H1 (cell line): ENCODE data around the gene RAB11A. TPM values are rescaled to one million over a fixed set of nuclear protein-coding genes. Genes with fewer than 3 reads are reported as not detected.

Source experiments
- CTCF ChIA-PET: fragments of 300-600 bp; sonication (Branson Sonifier 250); formaldehyde crosslinking; loops from one replicate; lab custom pipeline; 2021; ENCODE audit not compliant: partially characterized antibody; lab: Charles Lee
- POLR2A ChIA-PET: fragments of 300-600 bp; sonication (Branson Sonifier 250); formaldehyde crosslinking; loops from one replicate; lab custom pipeline; 2021; ENCODE audit warnings: inconsistent platforms; ENCODE audit not compliant: partially characterized antibody; lab: Charles Lee
- DNase-seq, 2 experiments: peaks; one replicate each; pipeline versions ENCODE4 v3.0.0 to v3.0.0-alpha.2; 2010 to 2022; ENCODE audit warnings: low spot score in 2 of 2, low read depth in 1 of 2, mixed read lengths in 1 of 2
- FAIRE-seq: peaks from 2 replicates; lab custom pipeline; 2011; peaks lifted over from hg19 to GRCh38; lab: Jason Lieb, UNC
- H2AFZ ChIP-seq: 2 replicates; pipeline ENCODE4 v1.8.1; 2012; ENCODE audit warnings: low read length, inconsistent platforms
- H2AK5ac ChIP-seq: 2 replicates; pipeline ENCODE4 v1.6.1; 2013; ENCODE audit warnings: low read depth, low read length
- H2BK120ac ChIP-seq: replicated peaks from 2 replicates; pipeline ENCODE3; 2013; ENCODE audit warnings: low read depth, low read length, inconsistent platforms
- H2BK12ac ChIP-seq: 2 replicates; pipeline ENCODE4 v1.6.1; 2013; ENCODE audit warnings: low read depth, low read length
- H2BK15ac ChIP-seq: 2 replicates; pipeline ENCODE4 v1.6.1; 2013; ENCODE audit warnings: low read length
- H2BK20ac ChIP-seq: 2 replicates; pipeline ENCODE4 v1.6.1; 2013; ENCODE audit warnings: low read length
- H2BK5ac ChIP-seq: 2 replicates; pipeline ENCODE4 v1.6.1; 2013; ENCODE audit warnings: low read depth, low read length
- H3K14ac ChIP-seq: 2 replicates; pipeline ENCODE4 v1.6.1; 2013; ENCODE audit warnings: inconsistent platforms; ENCODE audit not compliant: insufficient read length
- H3K18ac ChIP-seq: 2 replicates; pipeline ENCODE4 v1.6.1; 2013; ENCODE audit warnings: low read length; ENCODE audit errors: extremely low read depth
- H3K23ac ChIP-seq: 2 replicates; pipeline ENCODE4 v1.6.1; 2013; ENCODE audit warnings: inconsistent platforms; ENCODE audit not compliant: insufficient read length
- H3K23me2 ChIP-seq: 2 replicates; pipeline ENCODE4 v1.6.1; 2013; ENCODE audit warnings: low read depth, low read length
- H3K27ac ChIP-seq: 2 replicates; pipeline ENCODE4 v1.6.1; 2011; ENCODE audit warnings: low read depth, low read length, inconsistent platforms
- H3K27me3 ChIP-seq, 4 experiments: replicated peaks in 1 of 4; 1 replicate in 1 of 4; 2 replicates in 3 of 4; pipeline versions ENCODE4 v1.6.1 to v1.8.1; 2011 to 2013; ENCODE audit warnings: low read length in 3 of 4, mild to moderate bottlenecking in 3 of 4, inconsistent platforms in 2 of 4, mixed read lengths in 2 of 4, moderate library complexity in 1 of 4; ENCODE audit not compliant: control insufficient read depth in 3 of 4, insufficient read depth in 3 of 4; ENCODE audit errors: extremely low read depth in 1 of 4
- H3K36me3 ChIP-seq, 4 experiments: 2 replicates each; pipeline versions ENCODE4 v1.6.1 to v1.8.1; 2011 to 2013; ENCODE audit warnings: mild to moderate bottlenecking in 4 of 4, low read length in 3 of 4, moderate library complexity in 2 of 4, control low read depth in 1 of 4, inconsistent platforms in 1 of 4; ENCODE audit not compliant: insufficient read depth in 4 of 4, control insufficient read depth in 2 of 4
- H3K4ac ChIP-seq: replicated peaks from 2 replicates; pipeline ENCODE3; 2013; ENCODE audit warnings: low read length, low read depth, mixed read lengths, inconsistent platforms; ENCODE audit not compliant: insufficient read length
- H3K4me1 ChIP-seq, 4 experiments: replicated peaks in 1 of 4; 1 replicate in 1 of 4; 2 replicates in 3 of 4; pipeline versions ENCODE4 v1.6.1 to v1.8.1; 2011 to 2013; ENCODE audit warnings: low read length in 3 of 4, inconsistent platforms in 2 of 4, mixed read lengths in 1 of 4; ENCODE audit not compliant: insufficient read depth in 4 of 4, control insufficient read depth in 3 of 4
- H3K4me2 ChIP-seq, 2 experiments: 2 replicates each; pipeline versions ENCODE4 v1.6.1 to v1.8.1; 2011 to 2013; ENCODE audit warnings: low read depth in 2 of 2, low read length in 2 of 2, control low read depth in 1 of 2, inconsistent platforms in 1 of 2, mild to moderate bottlenecking in 1 of 2; ENCODE audit not compliant: insufficient read depth in 1 of 2
- H3K4me3 ChIP-seq, 4 experiments: fragments of 200-600, 300-600 bp in 1 of 4; sonication (generic), shearing (Covaris generic), sonication (Bioruptor Twin) in 1 of 4; 2 replicates each; pipeline versions ENCODE4 v1.5.1 to v1.8.1; 2011 to 2016; ENCODE audit warnings: low read length in 4 of 4, low read depth in 3 of 4, control low read depth in 2 of 4, inconsistent platforms in 2 of 4, mild to moderate bottlenecking in 2 of 4, mixed read lengths in 1 of 4, moderate library complexity in 1 of 4; ENCODE audit not compliant: insufficient read depth in 2 of 4; ENCODE audit errors: extremely low read depth in 1 of 4
- H3K56ac ChIP-seq: replicated peaks from 2 replicates; pipeline ENCODE3; 2013; ENCODE audit warnings: low read depth, mild to moderate bottlenecking, mixed read lengths, low read length, inconsistent platforms; ENCODE audit not compliant: insufficient read length
- H3K79me1 ChIP-seq: 2 replicates; pipeline ENCODE4 v1.6.1; 2013; ENCODE audit warnings: low read depth, low read length, control low read depth
- H3K79me2 ChIP-seq, 2 experiments: 2 replicates each; pipeline versions ENCODE4 v1.6.1 to v1.8.1; 2012 to 2013; ENCODE audit warnings: low read length in 2 of 2, mild to moderate bottlenecking in 2 of 2, inconsistent platforms in 1 of 2; ENCODE audit not compliant: insufficient read depth in 2 of 2, control insufficient read depth in 1 of 2
- H3K9ac ChIP-seq, 4 experiments: replicated peaks in 1 of 4; 1 replicate in 1 of 4; 2 replicates in 3 of 4; pipeline versions ENCODE4 v1.6.1 to v1.8.1; 2011 to 2013; ENCODE audit warnings: low read depth in 3 of 4, low read length in 3 of 4, control low read depth in 2 of 4, mild to moderate bottlenecking in 2 of 4, moderate library complexity in 2 of 4, inconsistent platforms in 1 of 4; ENCODE audit errors: extremely low read depth in 1 of 4
- H3K9me3 ChIP-seq, 2 experiments: 2 replicates each; pipeline versions ENCODE4 v1.6.1 to v1.8.1; 2012 to 2013; ENCODE audit warnings: mild to moderate bottlenecking in 2 of 2, moderate library complexity in 2 of 2, control low read depth in 1 of 2, inconsistent platforms in 1 of 2, low read depth in 1 of 2, low read length in 1 of 2, mixed read lengths in 1 of 2; ENCODE audit not compliant: insufficient read depth in 2 of 2
- H4K20me1 ChIP-seq, 2 experiments: replicated peaks in 1 of 2; 2 replicates each; pipeline versions ENCODE3 to v1.8.1; 2011 to 2013; ENCODE audit warnings: inconsistent platforms in 2 of 2, low read length in 2 of 2, mild to moderate bottlenecking in 1 of 2; ENCODE audit not compliant: insufficient read depth in 2 of 2, control insufficient read depth in 1 of 2
- H4K5ac ChIP-seq: 2 replicates; pipeline ENCODE4 v1.6.1; 2013; ENCODE audit warnings: low read length, low read depth, mixed read lengths, inconsistent platforms; ENCODE audit not compliant: insufficient read length
- H4K8ac ChIP-seq: 2 replicates; pipeline ENCODE4 v1.8.0; 2013; ENCODE audit warnings: mild to moderate bottlenecking, moderate library complexity, low read length, inconsistent platforms; ENCODE audit not compliant: insufficient read depth; ENCODE audit errors: extremely low read depth
- H4K91ac ChIP-seq: replicated peaks from 2 replicates; pipeline ENCODE3; 2013; ENCODE audit warnings: low read length, mixed read lengths, inconsistent platforms; ENCODE audit not compliant: insufficient read length
- BRCA1 ChIP-seq: IDR thresholded peaks from 2 replicates; pipeline ENCODE4 v1.6.1; 2012; ENCODE audit warnings: low read depth, low read length, improper control_type of control experiment
- CEBPB ChIP-seq: IDR thresholded peaks from 2 replicates; pipeline ENCODE4 v1.6.1; 2012; ENCODE audit warnings: low read depth, low read length
- CTBP2 ChIP-seq: IDR thresholded peaks from 2 replicates; pipeline ENCODE4 v1.7.0; 2011; ENCODE audit warnings: borderline replicate concordance, mild to moderate bottlenecking, moderate library complexity, mixed read lengths, low read length; ENCODE audit not compliant: insufficient read depth, insufficient read length
- CTCF ChIP-seq, 3 experiments: IDR thresholded peaks; 1 replicate in 2 of 3; 2 replicates in 1 of 3; pipeline versions ENCODE4 v1.5.1 to v1.6.1; 2011; ENCODE audit warnings: low read length in 3 of 3, mild to moderate bottlenecking in 3 of 3, inconsistent platforms in 2 of 3, low read depth in 1 of 3, moderate library complexity in 1 of 3; ENCODE audit not compliant: insufficient read depth in 1 of 3; ENCODE audit errors: control extremely low read depth in 1 of 3
- POU5F1 ChIP-seq: IDR thresholded peaks from 2 replicates; pipeline ENCODE4 v1.6.1; 2011; ENCODE audit warnings: low read depth, mild to moderate bottlenecking, low read length, moderate library complexity
- RFX5 ChIP-seq: IDR thresholded peaks from 2 replicates; pipeline ENCODE4 v1.6.1; 2011; ENCODE audit warnings: low read depth, low read length, improper control_type of control experiment, borderline replicate concordance
- YY1 ChIP-seq: IDR thresholded peaks from 2 replicates; pipeline ENCODE4 v1.6.1; 2011; ENCODE audit warnings: low read depth, mild to moderate bottlenecking, low read length
- WGBS, 2 experiments: shearing (Covaris generic) in 1 of 2; methylation state at CpG; one replicate each; pipeline versions ENCODE4 v1.1.6 to v1.1.7; 2013 to 2015; ENCODE audit warnings: low lambda C conversion rate in 2 of 2, mixed read lengths in 2 of 2, inconsistent platforms in 1 of 2, low coverage in 1 of 2, missing lambda C conversion rate in 1 of 2; ENCODE audit not compliant: insufficient replicate concordance in 2 of 2, insufficient coverage in 1 of 2, insufficient read length in 1 of 2; ENCODE audit errors: extremely low coverage in 1 of 2, missing lambda C conversion rate in 1 of 2; 5-methylcytosine and 5-hydroxymethylcytosine counted together
- polyA plus RNA-seq, 7 experiments: library from polyadenylated mRNA; depleted of rRNA in 3 of 7; stranded (reverse) in 5 of 7; unstranded in 2 of 7; fragments of >200 nt in 5 of 7; fragments of 200-250 nt in 2 of 7; gene quantifications; 1 replicate in 5 of 7; 2 replicates in 1 of 7; 4 replicates in 1 of 7; pipeline versions ENCODE4 v1.2.1 to v1.2.3, GENCODE V29; 2011 to 2013; ENCODE audit warnings: missing spikeins in 2 of 7, mixed read lengths in 2 of 7
- total RNA-seq: library from RNA; stranded (reverse); fragmentation: NEBNext Ultra II Directional; extraction: Animal tissue kit (Norgen Biotek cat#: 25700); gene quantifications from 2 replicates; pipeline ENCODE4 v1.2.1, GENCODE V29; 2021
- TF ChIP-seq, protein P1 (sequence below): IDR thresholded peaks from 2 replicates; pipeline ENCODE4 v1.6.1; 2012; ENCODE audit warnings: low read length, inconsistent platforms

Gene RAB11A
- total and polyA plus RNA-seq, 2 of the 8 experiments (the other 6 are each of a cell fraction or from before 2014, with no cell fraction given) = 211 to 254 TPM

- H3K18ac ChIP-seq = no peak overlapping the region; the same call in 1 of the 2 replicates
- H2BK12ac ChIP-seq = no peak overlapping the region
- H3K14ac ChIP-seq = no peak overlapping the region
- no peaks in the 10 kb centered on the region for H3K27me3 ChIP-seq
- DNase-seq (no peak), FAIRE-seq (no peak)
- no peaks in the 10 kb centered on the region for H3K36me3 ChIP-seq
- H3K79me2 ChIP-seq = no peaks in the 10 kb centered on the region
- H4K8ac ChIP-seq = no peak overlapping the region
- H3K4me2 ChIP-seq = no peak overlapping the region
- no peaks in the 10 kb centered on the region for H3K79me1 ChIP-seq
- H3K9me3 ChIP-seq = no peaks in the 10 kb centered on the region
- H2BK5ac ChIP-seq = no peak overlapping the region
- H2AK5ac ChIP-seq = no peak overlapping the region
- POLR2A ChIA-PET = interaction anchor here (0.6 to 1.8 kb wide), 2 partner anchors 61 to 361 kb away, joined by 3 to 4 read pairs; partner anchors contain the start of gene RAB11A
- H2AFZ ChIP-seq = no peak overlapping the region
- no peak overlapping the region for H4K5ac ChIP-seq
- H2BK20ac ChIP-seq = no peak overlapping the region
- 90% methylated on average over 6 of the region's 6 CpGs; no CpG with 5 or more reads in 1 of the 2 experiments for WGBS, 2 experiments
- no peak overlapping the region for H3K4me3 ChIP-seq
- H3K9ac ChIP-seq = no peak overlapping the region
- no peak overlapping the region for H2BK15ac ChIP-seq
- no peak overlapping the region for H2BK120ac ChIP-seq
- H3K27ac ChIP-seq = no peak overlapping the region
- H3K4me1 ChIP-seq = peaks cover 0 to 2% (median 0%) of the 10 kb centered on the region in 4 experiments; a peak in 3 of 7 replicates
- H3K23me2 ChIP-seq = no peaks in the 10 kb centered on the region
- CTCF ChIA-PET = interaction anchor here (1.0 to 5.1 kb wide), 10 partner anchors 9 to 334 kb away, joined by 3 to 45 read pairs (median 4); no protein-coding TSS in a partner anchor
- no peaks in the 10 kb centered on the region for H4K20me1 ChIP-seq
- no peak overlapping the region for H4K91ac ChIP-seq
- H3K56ac ChIP-seq = no peak overlapping the region
- H3K4ac ChIP-seq = no peak overlapping the region
- no peak overlapping the region for H3K23ac ChIP-seq
- TF ChIP-seq CTCF (IDR thresholded peaks at IDR 0.05; ENCODE audit: control extremely low read depth in 1 of 3, insufficient read depth in 1 of 3, low read depth in 1 of 3, low read length in 3 of 3) (no peak), RFX5 (no peak), CEBPB (no peak), POU5F1 (no peak), YY1 (no peak), BRCA1 (no peak), CTBP2 (no peak)
- TF ChIP-seq, protein P1, sequence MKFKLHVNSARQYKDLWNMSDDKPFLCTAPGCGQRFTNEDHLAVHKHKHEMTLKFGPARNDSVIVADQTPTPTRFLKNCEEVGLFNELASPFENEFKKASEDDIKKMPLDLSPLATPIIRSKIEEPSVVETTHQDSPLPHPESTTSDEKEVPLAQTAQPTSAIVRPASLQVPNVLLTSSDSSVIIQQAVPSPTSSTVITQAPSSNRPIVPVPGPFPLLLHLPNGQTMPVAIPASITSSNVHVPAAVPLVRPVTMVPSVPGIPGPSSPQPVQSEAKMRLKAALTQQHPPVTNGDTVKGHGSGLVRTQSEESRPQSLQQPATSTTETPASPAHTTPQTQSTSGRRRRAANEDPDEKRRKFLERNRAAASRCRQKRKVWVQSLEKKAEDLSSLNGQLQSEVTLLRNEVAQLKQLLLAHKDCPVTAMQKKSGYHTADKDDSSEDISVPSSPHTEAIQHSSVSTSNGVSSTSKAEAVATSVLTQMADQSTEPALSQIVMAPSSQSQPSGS = no peak
Observed at GRCh38 chr15:65930134-65930533, 60.8 kb downstream of the RAB11A start.
